Ishikawa (cell line): ENCODE measurements around the gene HMCN1.

Experiments
- CEBPB ChIP-seq: IDR thresholded peaks from 2 replicates; pipeline ENCODE4 v1.6.1; 2012
- CREB1 ChIP-seq: IDR thresholded peaks from 2 replicates; pipeline ENCODE4 v1.6.1; 2012; ENCODE audit warnings: low read depth
- EGR1 ChIP-seq: IDR thresholded peaks from 2 replicates; pipeline ENCODE4 v1.6.1; 2012
- EP300 ChIP-seq: IDR thresholded peaks from 2 replicates; pipeline ENCODE4 v1.6.1; 2012; ENCODE audit warnings: borderline replicate concordance
- MAX ChIP-seq: IDR thresholded peaks from 2 replicates; pipeline ENCODE4 v1.6.1; 2012
- RAD21 ChIP-seq: IDR thresholded peaks from 2 replicates; pipeline ENCODE4 v1.6.1; 2012; ENCODE audit warnings: low read depth
- REST ChIP-seq: IDR thresholded peaks from 2 replicates; pipeline ENCODE4 v1.6.1; 2012; ENCODE audit warnings: low read depth, mild to moderate bottlenecking
- TAF1 ChIP-seq: IDR thresholded peaks from 2 replicates; pipeline ENCODE4 v1.6.1; 2012; ENCODE audit warnings: low read depth, mild to moderate bottlenecking
- TCF12 ChIP-seq: IDR thresholded peaks from 2 replicates; pipeline ENCODE4 v1.6.1; 2012; ENCODE audit warnings: low read depth
- TEAD4 ChIP-seq: IDR thresholded peaks from 2 replicates; pipeline ENCODE4 v1.6.1; 2012
- YY1 ChIP-seq: IDR thresholded peaks from 2 replicates; pipeline ENCODE4 v1.6.1; 2012; ENCODE audit warnings: low read depth
- TF ChIP-seq, protein P1 (sequence below): IDR thresholded peaks from 2 replicates; pipeline ENCODE4 v1.6.1; 2012

DNA sequence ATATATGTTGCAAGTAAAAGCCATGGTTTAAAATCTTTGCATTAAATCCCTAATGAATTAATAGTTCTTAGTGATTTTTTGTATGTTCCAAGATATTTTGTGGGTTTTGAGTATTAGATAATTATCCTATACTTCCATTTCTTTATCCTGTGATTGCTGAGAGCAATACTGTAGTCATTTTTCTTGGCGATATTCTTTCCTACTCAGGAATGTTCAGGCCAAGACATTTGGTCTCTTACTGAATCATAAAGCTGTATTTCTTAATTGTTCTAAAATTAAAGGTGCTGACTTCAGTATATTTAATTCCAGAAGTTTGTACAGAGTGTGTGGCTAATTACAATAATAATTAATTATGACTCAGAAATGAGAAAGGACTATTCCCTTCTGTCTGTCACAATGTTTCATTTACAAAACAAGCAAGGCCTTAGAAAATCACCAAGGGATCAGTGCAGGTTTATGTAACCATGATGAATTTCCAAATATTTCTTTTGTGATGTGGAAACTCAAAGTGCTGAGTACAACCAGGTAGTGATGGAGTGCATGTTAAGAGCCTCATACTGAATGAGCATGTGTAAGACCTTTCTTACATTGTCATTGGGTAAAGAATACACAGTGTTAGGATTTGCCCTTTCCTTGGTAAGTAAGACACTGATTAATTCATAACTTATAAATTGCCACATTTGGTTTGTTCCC lies 161.2 kb downstream of the HMCN1 start:
- TF ChIP-seq CEBPB (no peak), REST (no peak), TAF1 (no peak), CREB1 (no peak), TEAD4 (no peak), RAD21 (no peak), EP300 (no peak), YY1 (no peak), MAX (no peak), EGR1 (no peak), TCF12 (no peak)
- TF ChIP-seq, protein P1, sequence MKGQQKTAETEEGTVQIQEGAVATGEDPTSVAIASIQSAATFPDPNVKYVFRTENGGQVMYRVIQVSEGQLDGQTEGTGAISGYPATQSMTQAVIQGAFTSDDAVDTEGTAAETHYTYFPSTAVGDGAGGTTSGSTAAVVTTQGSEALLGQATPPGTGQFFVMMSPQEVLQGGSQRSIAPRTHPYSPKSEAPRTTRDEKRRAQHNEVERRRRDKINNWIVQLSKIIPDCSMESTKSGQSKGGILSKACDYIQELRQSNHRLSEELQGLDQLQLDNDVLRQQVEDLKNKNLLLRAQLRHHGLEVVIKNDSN: no peak
